HEK293T (cell line): ENCODE measurements around the gene SLC22A4.

Experiments
- CTCF ChIA-PET: fragments of 350-600 bp; formaldehyde crosslinking; extraction: SDS; loops from one replicate; lab custom pipeline; 2021; ENCODE audit warnings: antibody characterized with exemption, inconsistent platforms; lab: Yijun Ruan, JAX
- POLR2A ChIA-PET: fragments of 350-600 bp; formaldehyde crosslinking; extraction: SDS; loops from one replicate; lab custom pipeline; 2020; ENCODE audit warnings: antibody characterized with exemption, inconsistent platforms; lab: Yijun Ruan, JAX
- DNase-seq: peaks from one replicate; pipeline ENCODE4 v3.0.0; 2012; ENCODE audit warnings: mixed read lengths; ENCODE audit errors: extremely low spot score
- ELF4 ChIP-seq: fragments of 450-650 bp; IDR thresholded peaks from 2 replicates; pipeline ENCODE4 v1.6.1; 2017; ENCODE audit warnings: antibody characterized with exemption
- LEF1 ChIP-seq: fragments of 450-650 bp; IDR thresholded peaks from 2 replicates; pipeline ENCODE4 v1.6.1; 2017; ENCODE audit warnings: mild to moderate bottlenecking, borderline replicate concordance
- TARDBP ChIP-seq: fragments of 450-650 bp; IDR thresholded peaks from 2 replicates; pipeline ENCODE4 v1.6.1; 2016

The SLC22A4 gene

GRCh38 chr5:132392978-132393825, 99.0 kb downstream of the SLC22A4 start:
- no peak for TF ChIP-seq ELF4
- TF ChIP-seq TARDBP = no peak
- no peak for TF ChIP-seq LEF1
- DNase-seq = no peak
- POLR2A ChIA-PET = interaction anchor here (1.3 kb wide), 1 partner anchor 24 kb away, joined by 3 read pairs; the partner anchor contains the start of gene SLC22A5
- CTCF ChIA-PET = interaction anchor here (0.6 to 1.4 kb wide), 2 partner anchors 108 to 149 kb away, joined by 5 to 6 read pairs; no protein-coding TSS in a partner anchor
